ENCODE data around the gene FBXO31.
"Not testable (repeated sequence)": the region's sequence is repeated elsewhere in the genome, so short reads cannot be mapped to it uniquely, and the experiment has no call there.

Gene FBXO31

DNA sequence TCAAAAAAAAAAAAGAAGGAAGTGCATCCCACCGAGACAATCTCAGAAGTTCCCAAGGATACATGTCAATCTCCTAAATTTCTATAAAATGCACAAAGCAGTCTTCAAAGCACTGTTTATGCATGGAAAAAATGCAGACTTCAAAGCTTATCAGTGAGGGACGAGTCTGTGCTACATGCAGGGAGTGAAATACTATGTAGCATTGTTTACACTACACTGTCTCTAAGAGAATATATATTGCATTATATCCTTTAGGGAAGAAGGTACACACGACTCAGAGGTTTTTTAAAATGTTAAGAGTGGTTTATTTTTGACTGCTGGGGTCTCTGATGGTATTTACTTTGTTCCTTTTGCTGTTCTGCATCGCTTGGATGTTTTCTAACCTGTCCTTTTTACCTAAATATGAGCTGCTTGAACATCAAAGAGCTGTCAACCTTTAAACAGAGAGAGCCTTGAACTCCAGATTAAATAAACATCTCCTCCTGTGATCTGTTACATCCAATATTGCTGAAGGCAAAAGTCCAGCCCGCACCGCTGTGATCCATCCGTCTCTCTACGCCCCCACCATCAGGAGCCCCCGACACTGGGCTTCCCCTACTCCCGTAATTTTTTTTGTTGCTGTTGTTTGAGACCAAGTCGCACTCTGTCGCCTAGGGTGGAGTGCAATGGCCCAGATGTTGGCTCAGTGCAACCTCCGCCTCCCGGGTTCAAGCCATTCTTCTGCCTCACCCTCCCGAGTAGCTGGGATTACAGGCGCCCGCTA, 1.4 kb downstream of the FBXO31 start:
- no peak for DNase-seq

DNA sequence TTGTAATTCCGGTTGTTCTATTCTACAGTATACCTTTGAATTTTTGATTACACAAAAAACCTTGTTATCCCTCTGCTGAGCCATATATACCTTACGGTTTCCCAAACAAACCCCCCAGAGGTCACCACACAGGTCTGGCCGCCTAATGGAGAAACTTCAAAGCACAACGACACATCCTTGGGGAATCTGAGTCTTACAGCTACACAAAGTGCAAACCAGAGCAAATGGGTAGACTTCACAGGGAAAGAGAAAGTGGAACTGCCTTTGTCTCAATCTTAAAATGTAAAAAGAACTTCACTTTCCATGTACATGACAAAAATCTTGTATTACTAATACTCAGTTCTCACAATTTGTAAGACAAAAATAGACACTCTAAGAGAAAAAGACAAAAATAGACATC, 2.7 kb downstream of the FBXO31 start:
- no peak for DNase-seq

- no peak for DNase-seq
Observed at GRCh38 chr16:87380403-87380802, 3.2 kb downstream of the FBXO31 start.

GRCh38 chr16:87379312-87379752, 4.2 kb downstream of the FBXO31 start:
- DNase-seq, result not testable (repeated sequence)

- no peak for DNase-seq
Observed at GRCh38 chr16:87376660-87377059, 6.9 kb downstream of the FBXO31 start.

DNA sequence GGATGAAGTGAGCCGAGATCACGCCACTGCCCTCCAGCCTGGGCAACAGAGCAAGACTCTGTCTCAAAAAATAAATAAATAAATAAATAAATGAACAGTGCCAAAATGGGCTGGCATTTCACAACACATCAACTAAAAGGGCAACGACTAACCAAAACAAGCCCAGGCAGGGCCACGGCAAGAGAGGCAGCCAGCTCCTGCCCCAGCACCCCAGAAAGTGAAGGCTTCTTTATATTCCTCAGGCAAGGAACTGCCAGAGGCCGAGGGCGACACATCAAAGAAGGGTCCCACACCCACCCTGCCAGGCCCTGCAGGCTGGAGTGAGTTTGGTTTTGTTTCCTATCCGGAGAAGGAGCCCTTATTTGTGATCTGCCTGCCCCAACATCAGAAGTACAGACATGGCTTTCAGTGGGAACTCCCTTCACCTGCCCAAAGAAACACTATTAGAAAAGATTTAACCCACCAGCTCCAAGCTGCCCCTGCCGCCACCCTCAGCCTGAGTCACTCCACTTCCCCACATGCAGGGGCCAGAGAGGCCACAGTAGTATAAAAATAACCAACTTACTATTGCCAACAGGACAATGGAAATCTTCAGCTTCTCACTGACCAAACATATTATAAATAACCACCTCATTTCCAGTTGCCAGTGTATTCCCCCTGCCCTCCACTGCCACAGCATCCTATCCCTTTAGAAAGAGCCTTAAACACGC, 8.0 kb downstream of the FBXO31 start:
- no peak for DNase-seq

DNA sequence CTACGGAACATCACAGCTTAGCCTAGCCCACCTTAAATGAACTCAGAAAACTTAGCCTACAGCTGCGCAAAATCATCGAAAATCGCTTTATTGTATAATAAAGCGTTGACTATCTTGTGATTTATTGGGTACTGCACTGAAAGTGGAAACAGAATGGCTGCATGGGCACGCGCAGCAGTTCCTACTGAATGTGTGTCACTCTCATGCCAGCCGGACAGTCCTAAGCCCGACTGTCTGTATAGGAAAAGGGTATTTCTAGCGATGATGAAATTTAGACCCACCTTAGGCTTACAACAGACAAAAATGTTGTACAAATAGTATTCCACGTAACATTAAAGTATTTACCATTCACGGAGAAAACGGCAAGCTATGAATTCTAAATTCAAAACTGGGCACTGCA, 9.3 kb downstream of the FBXO31 start:
- DNase-seq, result no peak

GRCh38 chr16:87372305-87372704, 11.3 kb downstream of the FBXO31 start:
- DNase-seq, result no peak

DNA sequence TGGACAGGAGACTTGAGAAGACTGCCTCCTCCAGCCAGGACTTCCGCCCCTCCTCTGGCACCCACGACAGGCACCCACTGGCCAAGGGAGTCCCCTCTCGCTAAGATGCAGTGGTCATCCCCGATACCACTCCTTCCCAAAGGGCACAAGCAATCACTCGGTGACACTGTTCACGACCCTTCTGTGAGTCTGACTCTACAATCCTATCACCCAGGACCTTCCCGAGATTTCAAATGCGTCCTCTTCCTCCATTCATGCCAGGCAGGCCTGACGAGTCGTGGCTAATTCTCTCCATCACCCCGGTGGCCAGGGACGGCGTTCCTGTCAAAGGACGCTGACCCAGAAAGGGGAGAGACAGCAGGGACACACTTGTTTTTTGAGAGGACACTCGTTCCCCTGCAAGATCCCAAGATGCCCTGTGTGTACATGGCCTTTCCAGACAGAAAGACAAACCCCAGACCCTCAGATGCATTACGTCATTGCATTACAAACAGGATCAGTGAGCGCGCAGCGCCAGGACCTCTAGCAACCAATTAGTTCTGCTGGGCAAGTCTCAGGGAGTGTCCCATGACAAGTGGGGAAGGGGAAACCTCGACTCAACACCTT, 12.2 kb downstream of the FBXO31 start:
- no peak for DNase-seq

DNA sequence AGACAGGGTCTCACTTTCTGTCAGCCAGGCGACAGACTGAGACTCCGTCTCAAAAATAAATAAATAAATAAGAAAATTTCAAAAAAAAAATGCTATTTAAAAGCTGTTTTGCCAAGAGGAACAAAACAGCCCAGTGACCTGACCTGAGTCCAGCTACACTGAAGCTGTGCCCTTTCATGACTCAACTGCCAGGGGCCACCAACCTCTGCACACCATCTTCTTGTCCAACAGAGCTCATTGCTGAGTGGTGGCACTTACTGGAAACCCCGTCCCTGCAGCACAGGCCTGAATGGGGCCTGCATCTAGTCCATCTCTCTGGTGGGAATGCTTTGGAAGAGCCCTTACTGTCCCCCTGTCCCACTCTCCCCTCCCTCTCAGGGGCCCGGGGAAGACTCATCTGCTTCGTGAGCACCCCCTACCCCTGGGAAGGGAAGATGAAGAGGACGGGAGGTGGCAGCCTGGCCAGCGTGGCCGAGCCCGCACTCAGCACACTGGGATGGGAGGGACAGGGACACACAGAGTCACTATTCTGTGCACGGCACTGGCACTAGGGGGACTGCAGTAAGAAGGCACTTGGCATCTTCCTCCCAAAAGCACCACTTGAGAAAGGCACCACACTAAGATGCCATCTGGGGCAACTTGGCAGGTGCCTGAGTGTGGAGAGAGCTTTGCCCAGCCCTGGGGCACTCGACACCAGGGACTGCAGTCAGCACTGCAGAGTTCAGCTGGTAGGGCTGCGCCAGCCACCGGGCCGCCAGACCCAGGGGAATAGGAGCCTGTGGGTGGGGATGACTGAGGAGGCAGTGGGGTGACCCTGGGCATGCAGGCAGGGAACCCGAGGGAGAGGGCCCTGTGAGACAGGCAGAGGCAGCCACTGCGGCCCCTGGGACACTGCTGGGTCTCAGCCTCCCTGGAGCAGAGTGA, 13.5 kb downstream of the FBXO31 start:
- peak; percentile 67 to 83 for DNase-seq

GRCh38 chr16:87369117-87369765, 14.3 kb downstream of the FBXO31 start:
- DNase-seq, result peak in 1 of 2 experiments; percentile 77

- DNase-seq, result no peak
Observed at GRCh38 chr16:87368029-87368770, 15.4 kb downstream of the FBXO31 start.

DNA sequence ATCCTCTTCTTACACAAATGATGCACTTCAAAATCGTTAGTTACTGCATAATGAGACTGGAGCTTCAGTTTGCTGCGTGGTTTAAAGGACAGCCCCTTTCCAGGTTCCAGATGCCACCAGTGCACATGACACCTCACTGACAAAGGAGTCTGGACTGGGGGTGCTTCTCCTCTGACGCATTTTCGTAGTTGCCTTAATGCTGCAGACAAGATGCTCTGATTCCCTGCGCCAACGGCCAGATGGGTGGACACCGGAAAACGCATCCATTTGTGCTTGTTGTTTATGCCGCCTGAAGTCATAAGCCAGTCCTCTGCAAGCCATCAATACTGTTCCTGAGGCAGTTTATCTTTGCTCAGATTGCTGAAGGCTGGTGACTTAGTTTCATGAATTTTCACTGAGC, 16.0 kb downstream of the FBXO31 start:
- DNase-seq, result peak in 1 of 2 experiments; percentile 34

- DNase-seq, result no peak
Observed at GRCh38 chr16:87366930-87367329, 16.6 kb downstream of the FBXO31 start.

- DNase-seq, result no peak
Observed at GRCh38 chr16:87366288-87366687, 17.3 kb downstream of the FBXO31 start.

- no peak for DNase-seq
Observed at GRCh38 chr16:87365021-87365713, 18.4 kb downstream of the FBXO31 start.

DNA sequence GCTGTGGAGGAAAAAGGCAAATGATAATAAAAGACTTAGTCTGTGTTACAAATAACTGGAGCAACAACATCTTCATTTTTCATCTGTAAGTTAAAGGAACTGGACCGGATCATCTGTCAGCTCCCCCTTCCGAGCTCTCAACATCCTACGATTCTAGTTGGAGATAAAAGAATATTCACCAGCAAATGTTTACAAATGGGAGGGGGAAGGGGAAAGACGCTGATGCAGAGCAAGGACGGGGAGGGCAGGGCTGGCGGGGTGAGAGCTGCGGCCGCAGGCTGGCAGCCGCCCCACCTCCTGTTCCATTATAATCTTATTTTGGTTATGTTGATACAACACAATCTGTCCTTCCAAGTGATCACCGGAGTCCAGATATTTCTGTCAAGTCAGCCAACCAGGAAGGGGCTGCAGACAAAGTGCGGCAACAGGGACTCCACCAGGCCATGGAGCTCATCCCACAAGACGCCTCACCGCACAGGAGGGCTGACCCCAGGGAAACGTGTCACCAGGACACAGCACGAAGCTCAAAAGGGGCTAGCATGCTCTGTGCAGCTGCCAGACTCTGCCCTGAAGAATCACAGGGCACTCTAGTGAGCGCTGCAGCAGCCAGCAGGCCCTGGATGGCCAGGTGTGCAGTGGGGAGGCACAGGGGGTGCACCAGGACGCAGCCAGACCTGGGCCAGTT, 19.7 kb downstream of the FBXO31 start:
- DNase-seq, result peak; percentile 71 to 97

DNA sequence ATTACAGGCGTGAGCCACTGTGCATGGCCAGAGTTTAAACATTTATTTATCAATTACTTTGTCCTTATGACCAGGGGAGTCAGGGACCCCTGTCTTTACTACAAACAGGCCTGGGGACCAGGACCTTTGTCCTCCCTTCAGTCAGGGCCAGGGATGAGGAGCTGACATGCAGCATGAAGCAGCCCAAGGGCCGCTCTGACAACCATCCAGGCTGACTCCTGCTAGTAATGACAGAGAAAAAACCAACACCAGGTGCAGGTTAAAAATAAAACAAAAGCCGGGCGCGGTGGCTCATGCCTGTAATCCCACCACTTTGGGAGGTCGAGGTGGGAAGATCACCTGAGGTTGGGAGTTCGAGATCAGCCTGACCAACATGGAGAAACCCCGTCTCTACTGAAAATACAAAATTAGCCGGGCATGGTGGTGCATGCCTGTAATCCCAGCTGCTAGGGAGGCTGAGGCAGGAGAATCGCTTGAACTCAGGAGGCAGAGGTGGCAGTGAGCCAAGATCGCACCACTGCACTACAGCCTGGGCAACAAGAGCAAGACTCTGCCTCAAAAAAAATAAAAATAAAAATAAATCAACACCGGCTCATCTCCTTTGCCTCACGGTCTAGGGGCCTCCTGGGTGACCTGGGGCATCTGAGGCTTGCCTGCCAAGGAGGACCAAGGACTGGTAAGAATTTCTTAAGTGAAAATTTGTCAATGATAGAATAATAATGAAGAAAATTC, 20.6 kb downstream of the FBXO31 start:
- DNase-seq, result not testable (repeated sequence)

GRCh38 chr16:87361916-87362619, 21.5 kb downstream of the FBXO31 start:
- DNase-seq, result no peak

All from cerebellar nuclear complex (tissue), 1 donor.